Germinal center (tissue), 1 donor: Measurements from ENCODE around the gene WNT5B.

Experiments
- DNase-seq: peaks from one replicate; pipeline ENCODE4 v3.0.0; 2012; ENCODE audit warnings: mixed read lengths, low spot score

WNT5B gene

GRCh38 chr12:1628666-1629337, at the start of gene WNT5B:
TSS of gene WNT5B (plus strand) at chr12:1629231. CDS start at chr12:1631355, 2,124 bp downstream.
- DNase-seq = no peak

DNA sequence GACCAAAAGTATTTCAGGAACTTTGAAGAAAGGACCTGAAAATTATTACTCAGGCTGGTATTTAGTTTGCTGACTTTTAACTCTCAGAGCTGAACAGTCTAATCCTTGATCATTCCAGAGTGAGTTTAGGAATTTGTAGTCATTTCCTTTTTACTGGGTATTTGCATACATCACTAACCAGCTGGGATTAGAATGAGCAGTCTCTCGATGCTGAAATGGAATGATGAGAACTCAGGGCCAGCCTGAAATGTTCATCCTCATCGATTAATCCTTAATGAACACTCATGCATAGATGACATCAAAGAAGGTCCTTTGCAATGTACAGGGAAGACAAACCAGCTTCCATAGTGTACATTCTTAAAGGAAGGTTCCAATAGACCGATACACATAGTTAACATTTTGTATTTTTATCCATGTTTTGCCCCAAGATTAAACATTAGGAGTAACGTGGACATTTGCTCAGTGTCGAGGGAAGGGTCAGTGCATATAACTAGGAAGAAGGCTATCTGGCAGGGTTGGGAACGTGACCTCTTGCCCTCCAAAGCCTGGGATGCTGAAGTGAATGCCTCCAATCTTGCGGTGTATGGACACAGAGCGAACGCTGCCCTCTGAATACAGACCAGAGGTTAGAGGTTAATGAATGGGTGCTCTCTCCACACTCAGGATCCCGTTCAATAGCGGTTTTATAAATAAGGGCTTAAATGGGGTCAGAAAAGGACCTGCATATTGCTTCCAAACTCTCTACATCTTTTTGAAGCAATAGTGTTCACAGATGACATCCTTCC, 49.2 kb upstream of the WNT5B start:
- no peak for DNase-seq

- DNase-seq = no peak
These were observed 48.5 kb upstream of the WNT5B start for GRCh38 chr12:1580526-1580925.

DNA sequence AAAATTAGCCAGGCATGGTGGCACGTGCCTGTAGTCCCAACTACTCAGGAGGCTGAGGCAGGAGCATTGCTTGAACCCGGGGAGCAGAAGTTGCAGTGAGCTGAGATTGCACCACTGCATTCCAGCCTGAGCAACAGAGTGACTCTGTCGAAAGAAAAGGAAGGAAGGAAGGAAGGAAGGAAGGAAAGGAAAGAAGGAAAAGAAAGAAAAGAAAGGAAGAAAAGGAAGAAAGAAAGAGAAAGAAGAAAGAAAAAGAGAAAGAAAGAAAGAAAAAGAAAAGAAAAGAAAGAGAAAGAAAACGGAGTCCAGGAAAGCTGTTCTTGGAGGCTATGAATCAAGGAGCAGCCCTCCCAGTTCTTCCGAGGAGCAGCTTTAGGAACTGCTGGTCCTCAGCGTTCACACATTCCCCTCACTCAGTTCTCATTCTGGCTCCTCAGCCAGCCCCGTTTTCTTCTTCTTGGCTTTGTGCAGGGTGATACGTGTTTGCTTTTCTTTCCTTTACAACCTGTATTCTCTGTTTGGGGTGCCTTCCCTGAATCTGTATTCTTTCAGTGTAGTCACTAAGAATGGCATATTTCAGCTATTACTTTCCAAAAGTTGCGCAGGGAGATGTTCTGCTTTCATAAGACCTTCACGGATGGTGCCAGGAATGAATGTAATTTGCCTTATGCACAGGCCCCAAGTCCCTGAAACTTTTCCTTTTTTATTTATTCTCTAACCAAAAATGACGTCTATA, 46.9 kb upstream of the WNT5B start:
- DNase-seq = no peak

GRCh38 chr12:1582709-1583050, 46.4 kb upstream of the WNT5B start:
- DNase-seq = no peak

GRCh38 chr12:1583421-1584078, 45.5 kb upstream of the WNT5B start:
- DNase-seq = peak; percentile 81

GRCh38 chr12:1584326-1584725, 44.7 kb upstream of the WNT5B start:
- no peak for DNase-seq

DNA sequence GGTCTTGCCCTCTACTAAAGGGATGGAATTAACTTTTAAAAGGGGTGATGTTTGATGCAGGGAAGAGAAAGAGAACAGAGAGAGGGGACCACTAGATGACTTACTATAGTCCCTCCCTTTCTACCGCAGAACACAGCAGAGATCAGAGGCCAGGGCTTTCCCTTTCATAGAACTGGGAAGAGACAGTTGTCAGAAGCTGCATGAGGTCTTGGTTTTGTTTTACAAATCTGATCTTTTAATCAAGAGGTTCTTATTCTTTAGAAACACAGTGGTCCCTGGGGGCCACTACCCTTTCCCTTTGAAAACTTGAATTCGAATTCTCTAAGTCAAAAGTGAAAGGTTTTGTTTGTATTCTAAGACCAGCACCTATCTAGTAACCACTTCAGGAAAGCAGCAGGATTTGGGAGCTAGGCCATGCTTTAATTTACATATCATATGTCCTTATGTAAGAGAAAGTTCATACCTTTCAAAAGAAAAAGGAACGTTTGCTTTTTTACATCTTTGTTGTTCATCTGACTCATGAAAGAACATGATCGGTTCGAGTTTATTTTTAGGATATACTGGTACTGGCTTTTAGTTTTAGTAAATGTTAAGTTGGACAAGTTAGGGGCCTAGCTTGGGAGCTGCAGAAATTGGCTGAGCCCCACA, 41.0 kb upstream of the WNT5B start:
- DNase-seq = no peak

- no peak for DNase-seq
These were observed 40.5 kb upstream of the WNT5B start for GRCh38 chr12:1588575-1588947.

GRCh38 chr12:1590221-1590979, 38.6 kb upstream of the WNT5B start:
- DNase-seq = no peak

DNA sequence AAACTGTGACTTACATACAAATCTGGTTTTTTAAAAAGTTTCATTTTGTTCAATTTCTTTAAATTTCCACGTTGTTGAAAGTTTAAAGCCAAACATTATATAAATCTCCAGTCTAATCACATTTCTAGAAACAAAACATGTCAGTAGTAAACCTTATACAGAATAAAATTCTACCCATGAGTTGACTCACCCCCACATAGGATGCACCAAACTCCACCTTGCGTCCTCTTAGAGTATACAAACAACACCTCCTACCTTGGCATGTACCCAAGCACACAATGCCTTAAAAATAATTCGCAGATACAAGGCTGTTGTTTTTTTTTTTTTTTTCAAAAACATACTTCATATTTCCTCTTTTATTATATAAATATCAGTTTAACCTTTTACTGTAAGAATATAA, 38.0 kb upstream of the WNT5B start:
- peak; percentile 35 for DNase-seq

DNA sequence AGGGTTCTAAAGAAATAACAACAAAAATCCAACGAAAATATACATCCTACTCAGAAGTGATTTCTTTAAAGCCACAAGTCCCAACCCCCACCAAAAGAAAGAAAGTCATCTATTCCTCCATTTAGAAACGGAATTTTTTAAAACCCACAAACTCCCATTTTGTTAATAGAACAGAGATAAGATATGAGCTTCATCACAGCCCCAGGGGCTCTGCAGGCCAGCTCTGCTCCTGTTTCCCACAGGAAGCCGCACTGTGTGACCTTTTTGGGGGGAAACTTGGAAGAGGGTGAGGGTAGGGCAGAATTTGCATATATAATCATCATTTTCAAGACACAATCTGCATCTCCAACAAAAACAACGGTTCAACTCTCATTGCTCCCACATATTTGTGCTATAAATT, 37.5 kb upstream of the WNT5B start:
- DNase-seq = no peak

DNA sequence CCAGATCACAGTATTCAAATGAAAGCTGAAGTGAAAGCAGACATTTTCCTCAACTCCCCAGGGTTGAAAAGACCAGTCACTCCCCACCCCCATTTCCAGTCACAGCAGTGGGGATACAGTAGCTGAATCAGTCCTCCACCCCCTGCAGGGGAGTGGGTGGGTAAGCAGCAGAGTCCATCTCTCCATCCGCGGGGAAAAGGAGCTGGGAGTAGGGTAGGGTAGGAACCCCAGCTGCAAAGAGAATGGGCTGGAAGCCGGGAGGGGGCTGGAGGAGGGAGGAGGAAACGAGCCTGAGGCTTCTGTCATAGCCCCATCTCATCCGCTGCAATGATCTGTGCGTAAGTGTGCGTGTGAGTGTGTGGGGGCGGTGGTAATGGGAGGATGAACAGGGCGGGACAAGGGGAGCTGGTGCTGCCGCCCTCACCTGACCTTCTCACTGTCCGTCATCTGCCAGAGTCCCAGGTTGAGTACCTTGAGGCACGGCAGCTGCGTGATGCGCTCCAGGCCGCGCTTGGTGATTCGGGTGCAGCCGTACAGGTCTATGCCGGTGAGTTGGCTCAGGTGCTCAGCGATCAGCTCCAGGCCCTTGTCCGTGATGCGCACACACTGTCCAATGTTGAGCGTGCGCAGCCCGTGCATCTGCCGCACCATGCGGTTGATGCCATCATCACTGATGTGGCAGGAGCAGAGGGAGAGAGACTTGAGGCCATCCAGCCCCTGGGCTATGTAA, 36.4 kb upstream of the WNT5B start:
- peak; percentile 56 for DNase-seq

DNA sequence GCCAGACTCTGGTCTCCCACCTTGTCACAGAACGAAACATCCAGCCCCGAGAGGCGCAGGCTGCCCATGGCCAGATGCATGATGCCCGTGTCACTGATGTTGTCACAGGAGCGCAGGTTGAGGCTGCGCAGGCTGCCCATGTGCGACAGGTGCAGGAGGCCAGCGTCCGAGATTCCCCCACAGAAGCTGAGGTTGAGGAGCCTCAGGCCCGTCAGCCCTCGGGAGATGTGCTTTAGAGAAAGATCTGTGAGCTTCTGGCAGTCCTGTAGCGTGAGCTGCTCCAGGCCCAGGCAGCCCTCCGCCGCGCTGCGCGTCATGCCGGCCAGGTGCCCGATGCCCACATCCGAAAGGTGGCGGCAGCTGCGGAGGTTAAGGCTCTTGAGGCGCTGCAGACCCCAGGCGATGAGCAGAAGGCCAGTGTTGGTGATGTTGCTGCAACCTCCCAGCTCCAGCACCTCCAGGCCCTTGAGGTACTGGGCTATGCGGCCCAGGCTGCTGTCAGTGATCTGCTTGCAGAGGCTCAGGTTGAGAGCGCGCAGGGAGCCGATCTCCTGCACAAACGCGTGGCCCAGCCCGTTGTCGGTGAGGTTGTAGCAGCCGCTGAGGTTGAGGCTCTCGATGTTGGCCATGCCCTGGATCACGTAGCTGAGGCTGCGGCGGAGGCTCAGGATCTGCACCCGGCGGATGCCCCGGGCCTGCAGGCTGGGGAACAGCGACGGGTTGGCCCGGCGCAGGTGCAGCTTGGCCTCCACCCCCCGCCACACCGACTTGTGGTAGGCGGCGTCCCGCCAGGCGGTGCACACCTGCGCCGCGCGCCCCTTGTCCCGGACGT, 35.6 kb upstream of the WNT5B start:
- DNase-seq = peak; percentile 62

GRCh38 chr12:1594006-1594260, 35.1 kb upstream of the WNT5B start:
- DNase-seq = no peak

DNA sequence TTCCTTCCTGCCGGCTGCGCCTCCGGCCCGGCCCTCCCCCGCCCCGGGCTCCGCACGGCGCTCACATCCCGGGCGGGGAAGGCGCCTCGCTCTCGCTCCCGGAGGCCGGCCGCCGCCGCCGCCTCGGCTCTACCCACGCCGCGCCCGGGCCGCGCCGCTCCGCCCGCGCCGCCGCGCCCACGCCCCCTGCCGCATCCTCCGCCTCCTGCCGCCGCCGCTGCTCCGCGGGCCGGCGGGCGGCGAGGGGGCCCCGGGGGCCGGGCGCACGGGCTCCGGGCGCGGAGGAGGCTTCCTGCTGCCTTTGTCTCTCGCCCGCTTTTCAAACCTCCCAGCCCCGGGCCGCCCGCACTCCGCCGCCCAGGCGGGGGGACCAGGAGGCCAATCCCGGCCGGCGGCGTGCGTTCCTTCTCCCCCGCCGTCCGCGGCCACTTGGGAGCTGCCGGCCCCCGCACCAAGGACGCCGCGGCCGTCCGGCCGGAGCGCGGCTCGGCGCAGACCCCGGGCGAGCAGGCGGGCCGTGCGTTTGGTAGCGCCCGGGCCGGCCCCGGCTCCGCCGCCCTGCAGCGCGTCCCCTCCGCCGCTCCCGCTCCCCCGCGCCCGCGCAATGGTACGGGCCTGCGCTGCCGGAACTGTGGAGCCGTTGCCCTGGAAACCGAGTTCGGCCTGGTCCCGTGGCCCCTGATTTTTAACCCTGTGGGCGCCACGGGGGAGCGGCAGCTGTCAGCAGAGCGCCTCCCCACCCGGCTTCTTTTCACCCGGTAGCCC, 34.6 kb upstream of the WNT5B start, which contains the start of gene FBXL14:
Gene FBXL14 (minus strand): TSS at position 321 of the 765 bp plus-strand sequence. CDS start 515 bp downstream, outside the sequence.
- DNase-seq = peak; percentile 84

GRCh38 chr12:1595026-1595561, 33.9 kb upstream of the WNT5B start:
- no peak for DNase-seq

DNA sequence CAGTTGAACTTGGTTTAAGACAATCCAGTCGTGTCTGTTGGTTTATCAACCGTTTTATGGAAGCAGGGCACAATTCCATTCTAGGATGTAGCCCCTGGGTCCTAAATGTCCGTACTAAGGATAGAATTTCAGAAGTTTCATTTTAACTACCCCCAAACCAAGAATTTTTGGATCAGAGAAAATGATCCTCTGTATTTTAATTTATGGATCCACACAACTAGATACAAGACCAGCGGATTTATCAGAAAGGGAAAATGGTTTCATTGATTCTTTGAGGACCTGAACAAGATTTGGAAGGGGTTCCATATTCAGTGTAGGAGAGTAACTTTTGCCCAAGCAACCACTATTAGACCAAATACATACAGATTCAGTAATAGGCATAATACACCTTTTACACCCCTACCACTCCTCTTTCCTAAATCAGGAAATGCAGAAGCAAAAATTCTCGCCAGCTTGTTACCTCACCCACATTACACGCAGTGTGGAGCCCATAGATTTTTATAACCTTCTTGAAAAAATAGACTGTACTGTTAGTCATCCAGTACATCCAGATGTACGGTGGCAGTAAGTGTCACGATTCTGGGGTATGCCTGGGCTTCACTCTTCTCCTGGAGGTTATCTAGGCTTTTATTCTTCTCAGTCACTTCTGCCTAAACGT, 33.2 kb upstream of the WNT5B start:
- no peak for DNase-seq
